Measurements from ENCODE around the gene TMEM114.

Gene TMEM114

GRCh38 chr16:8589900-8590688, at the start of gene TMEM114:
Gene TMEM114, minus strand, starts transcription at chr16:8590511. Its CDS starts 673 bp downstream, at chr16:8589838.
- DNase-seq (ENCODE audit: low read depth) = no peak

GRCh38 chr16:8639694-8640093, 49.4 kb upstream of the TMEM114 start:
- DNase-seq (ENCODE audit: low read depth) = no peak

- DNase-seq (ENCODE audit: low read depth) = peak; percentile 22
These were observed 44.9 kb upstream of the TMEM114 start for GRCh38 chr16:8634991-8635736.

GRCh38 chr16:8632675-8633182, 42.4 kb upstream of the TMEM114 start:
- DNase-seq (ENCODE audit: low read depth) = no peak

- no peak for DNase-seq (ENCODE audit: low read depth)
These were observed 41.6 kb upstream of the TMEM114 start for GRCh38 chr16:8631818-8632465.

- no peak for DNase-seq (ENCODE audit: low read depth)
These were observed 41.1 kb upstream of the TMEM114 start for GRCh38 chr16:8631373-8631772.

- DNase-seq (ENCODE audit: low read depth) = no peak
These were observed 40.1 kb upstream of the TMEM114 start for GRCh38 chr16:8630255-8630953.

GRCh38 chr16:8628981-8629725, 38.8 kb upstream of the TMEM114 start:
- no peak for DNase-seq (ENCODE audit: low read depth)

GRCh38 chr16:8627456-8627855, 37.1 kb upstream of the TMEM114 start:
- DNase-seq (ENCODE audit: low read depth) = no peak

- DNase-seq (ENCODE audit: low read depth) = no peak
These were observed 36.6 kb upstream of the TMEM114 start for GRCh38 chr16:8626946-8627345.

GRCh38 chr16:8625491-8626087, 35.3 kb upstream of the TMEM114 start:
- no peak for DNase-seq (ENCODE audit: low read depth)

GRCh38 chr16:8623634-8624033, 33.3 kb upstream of the TMEM114 start:
- no peak for DNase-seq (ENCODE audit: low read depth)

- DNase-seq (ENCODE audit: low read depth) = no peak
These were observed 32.0 kb upstream of the TMEM114 start for GRCh38 chr16:8622315-8622656.

GRCh38 chr16:8621572-8622314, 31.4 kb upstream of the TMEM114 start, which contains the start of gene METTL22:
Gene METTL22, plus strand, starts transcription at chr16:8621698. Its CDS starts 3,968 bp downstream, at chr16:8625666.
- peak; percentile 81 for DNase-seq (ENCODE audit: low read depth)

GRCh38 chr16:8621222-8621571, 30.9 kb upstream of the TMEM114 start:
- DNase-seq (ENCODE audit: low read depth) = no peak

- DNase-seq (ENCODE audit: low read depth) = no peak
These were observed 30.2 kb upstream of the TMEM114 start for GRCh38 chr16:8620535-8620934.

- DNase-seq (ENCODE audit: low read depth) = no peak
These were observed 29.5 kb upstream of the TMEM114 start for GRCh38 chr16:8619671-8620370.

- no peak for DNase-seq (ENCODE audit: low read depth)
These were observed 24.2 kb upstream of the TMEM114 start for GRCh38 chr16:8614435-8615029.

All from fibroblast of the conjunctiva (primary cell).